Loucy (cell line): Measurements from ENCODE around the gene PMP22.

Experiments used
- H2AFZ ChIP-seq: fragments of 200-600 bp; sonication (generic); 2 replicates; pipeline ENCODE4 v1.6.0; 2016; ENCODE audit warnings: antibody characterized with exemption, mild to moderate bottlenecking, low read length, moderate library complexity
- H3F3A ChIP-seq: fragments of 200-600 bp; 2 replicates; pipeline ENCODE4 v1.6.0; 2016; ENCODE audit warnings: antibody characterized with exemption, low read depth, mild to moderate bottlenecking
- H3K27me3 ChIP-seq: fragments of 200-600 bp; sonication (generic); 2 replicates; pipeline ENCODE4 v1.6.1; 2014; ENCODE audit warnings: low read length, mild to moderate bottlenecking; ENCODE audit not compliant: insufficient read depth, poor library complexity, severe bottlenecking
- H3K36me3 ChIP-seq: fragments of 200-600 bp; sonication (generic); 2 replicates; pipeline ENCODE4 v1.6.1; 2016; ENCODE audit warnings: low read length; ENCODE audit not compliant: insufficient read depth
- H3K4me1 ChIP-seq: fragments of 200-600 bp; sonication (generic); 2 replicates; pipeline ENCODE4 v1.5.1; 2014; ENCODE audit warnings: low read length, mild to moderate bottlenecking; ENCODE audit not compliant: insufficient read depth, poor library complexity, severe bottlenecking
- H3K4me2 ChIP-seq: fragments of 200-600 bp; sonication (generic); 2 replicates; pipeline ENCODE4 v1.6.0; 2014; ENCODE audit warnings: antibody characterized with exemption, low read length, low read depth, mild to moderate bottlenecking; ENCODE audit not compliant: poor library complexity, severe bottlenecking
- H3K4me3 ChIP-seq: fragments of 200-600 bp; sonication (generic); 2 replicates; pipeline ENCODE4 v1.5.1; 2014; ENCODE audit warnings: low read length, mild to moderate bottlenecking, mixed read lengths; ENCODE audit not compliant: poor library complexity, severe bottlenecking
- H3K79me2 ChIP-seq: fragments of 200-600 bp; sonication (generic); 2 replicates; pipeline ENCODE4 v1.6.1; 2014; ENCODE audit warnings: low read length; ENCODE audit not compliant: insufficient read depth
- H3K9ac ChIP-seq: fragments of 200-600 bp; sonication (generic); 2 replicates; pipeline ENCODE4 v1.6.0; 2014; ENCODE audit warnings: mild to moderate bottlenecking, low read depth, low read length, moderate library complexity; ENCODE audit not compliant: poor library complexity, severe bottlenecking
- H3K9me2 ChIP-seq: fragments of 200-600 bp; sonication (generic); replicated peaks from 2 replicates; pipeline ENCODE4 v1.6.1; 2016; ENCODE audit warnings: low read depth, low read length, mixed read lengths
- H3K9me3 ChIP-seq: fragments of 200-600 bp; sonication (generic); 2 replicates; pipeline ENCODE4 v1.6.1; 2014; ENCODE audit warnings: mild to moderate bottlenecking, antibody characterized with exemption, low read length, low read depth; ENCODE audit not compliant: insufficient read depth
- H4K20me1 ChIP-seq: fragments of 200-600 bp; sonication (generic); 2 replicates; pipeline ENCODE4 v1.6.0; 2014; ENCODE audit warnings: antibody characterized with exemption, low read length, mild to moderate bottlenecking; ENCODE audit not compliant: insufficient read depth, poor library complexity, severe bottlenecking
- EZH2phosphoT487 ChIP-seq: fragments of 200-600 bp; IDR thresholded peaks from 2 replicates; pipeline ENCODE4 v1.6.1; 2018; ENCODE audit warnings: antibody characterized with exemption, mild to moderate bottlenecking, moderate library complexity, borderline replicate concordance
- TF ChIP-seq, protein P1 (sequence below): fragments of 200-600 bp; sonication (generic); conservative IDR thresholded peaks from 2 replicates; pipeline ENCODE4 v1.5.1; 2014; ENCODE audit warnings: mild to moderate bottlenecking, antibody characterized with exemption, low read length

Gene PMP22

DNA sequence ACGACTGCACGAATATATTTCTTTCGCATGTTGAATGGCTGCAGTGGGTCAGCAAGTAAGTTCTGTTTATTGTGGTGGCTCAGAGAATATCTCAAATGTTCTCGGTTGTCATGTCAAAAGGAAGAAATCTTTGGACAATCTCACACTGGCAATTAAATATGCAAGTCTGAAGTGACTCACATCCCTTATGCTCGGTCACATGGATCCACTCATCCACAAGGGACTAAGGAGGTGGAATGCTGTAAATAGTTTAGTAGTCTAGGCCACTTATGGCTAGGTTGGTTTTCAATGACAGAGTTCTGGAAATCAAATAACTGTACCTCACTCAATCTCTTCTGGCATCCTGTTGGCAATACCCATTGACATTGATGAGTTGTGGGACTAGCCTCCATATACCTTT, 33.0 kb upstream of the PMP22 start:
- H4K20me1 ChIP-seq: no peaks in the 10 kb centered on the region
- H3K79me2 ChIP-seq: no peaks in the 10 kb centered on the region
- H3K4me2 ChIP-seq: no peak overlapping the region
- no peak overlapping the region for H3K9ac ChIP-seq
- no peaks in the 10 kb centered on the region for H3K9me2 ChIP-seq
- H3K9me3 ChIP-seq: no peaks in the 10 kb centered on the region
- no peaks in the 10 kb centered on the region for H3F3A ChIP-seq
- no peak overlapping the region for H2AFZ ChIP-seq
- no peaks in the 10 kb centered on the region for H3K27me3 ChIP-seq
- H3K4me1 ChIP-seq: no peaks in the 10 kb centered on the region
- H3K36me3 ChIP-seq: no peaks in the 10 kb centered on the region
- no peak overlapping the region for H3K4me3 ChIP-seq
- TF ChIP-seq, protein P1, sequence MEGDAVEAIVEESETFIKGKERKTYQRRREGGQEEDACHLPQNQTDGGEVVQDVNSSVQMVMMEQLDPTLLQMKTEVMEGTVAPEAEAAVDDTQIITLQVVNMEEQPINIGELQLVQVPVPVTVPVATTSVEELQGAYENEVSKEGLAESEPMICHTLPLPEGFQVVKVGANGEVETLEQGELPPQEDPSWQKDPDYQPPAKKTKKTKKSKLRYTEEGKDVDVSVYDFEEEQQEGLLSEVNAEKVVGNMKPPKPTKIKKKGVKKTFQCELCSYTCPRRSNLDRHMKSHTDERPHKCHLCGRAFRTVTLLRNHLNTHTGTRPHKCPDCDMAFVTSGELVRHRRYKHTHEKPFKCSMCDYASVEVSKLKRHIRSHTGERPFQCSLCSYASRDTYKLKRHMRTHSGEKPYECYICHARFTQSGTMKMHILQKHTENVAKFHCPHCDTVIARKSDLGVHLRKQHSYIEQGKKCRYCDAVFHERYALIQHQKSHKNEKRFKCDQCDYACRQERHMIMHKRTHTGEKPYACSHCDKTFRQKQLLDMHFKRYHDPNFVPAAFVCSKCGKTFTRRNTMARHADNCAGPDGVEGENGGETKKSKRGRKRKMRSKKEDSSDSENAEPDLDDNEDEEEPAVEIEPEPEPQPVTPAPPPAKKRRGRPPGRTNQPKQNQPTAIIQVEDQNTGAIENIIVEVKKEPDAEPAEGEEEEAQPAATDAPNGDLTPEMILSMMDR: no peak
- no peak for TF ChIP-seq EZH2phosphoT487

DNA sequence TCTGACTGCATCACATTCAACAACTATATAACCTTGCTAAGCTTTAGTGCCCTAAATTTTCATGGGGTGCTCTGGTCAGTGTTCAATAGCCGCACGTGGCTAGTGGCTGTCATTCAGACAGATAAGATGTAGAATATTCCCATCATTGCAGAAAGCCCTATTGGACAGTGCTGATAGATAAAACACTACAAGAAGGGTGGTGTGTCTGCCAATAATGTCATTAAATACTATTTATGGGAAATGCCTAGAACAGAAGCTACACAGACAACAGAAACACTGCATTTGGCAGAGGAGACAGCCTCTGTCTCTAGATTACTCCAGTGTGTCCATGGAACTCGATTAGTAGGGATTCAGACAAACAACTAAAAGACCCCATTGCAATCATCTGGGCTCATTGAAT, 28.4 kb upstream of the PMP22 start:
- H3K36me3 ChIP-seq: no peaks in the 10 kb centered on the region
- no peaks in the 10 kb centered on the region for H3K9me3 ChIP-seq
- H3K4me2 ChIP-seq: no peak overlapping the region
- no peaks in the 10 kb centered on the region for H3K4me1 ChIP-seq
- H3K79me2 ChIP-seq: no peaks in the 10 kb centered on the region
- no peaks in the 10 kb centered on the region for H3F3A ChIP-seq
- H3K27me3 ChIP-seq: no peaks in the 10 kb centered on the region
- no peaks in the 10 kb centered on the region for H4K20me1 ChIP-seq
- H3K4me3 ChIP-seq: no peak overlapping the region
- H3K9ac ChIP-seq: no peak overlapping the region
- TF ChIP-seq EZH2phosphoT487: no peak
- TF ChIP-seq, protein P1: no peak
- no peaks in the 10 kb centered on the region for H3K9me2 ChIP-seq
- H2AFZ ChIP-seq: no peak overlapping the region

DNA sequence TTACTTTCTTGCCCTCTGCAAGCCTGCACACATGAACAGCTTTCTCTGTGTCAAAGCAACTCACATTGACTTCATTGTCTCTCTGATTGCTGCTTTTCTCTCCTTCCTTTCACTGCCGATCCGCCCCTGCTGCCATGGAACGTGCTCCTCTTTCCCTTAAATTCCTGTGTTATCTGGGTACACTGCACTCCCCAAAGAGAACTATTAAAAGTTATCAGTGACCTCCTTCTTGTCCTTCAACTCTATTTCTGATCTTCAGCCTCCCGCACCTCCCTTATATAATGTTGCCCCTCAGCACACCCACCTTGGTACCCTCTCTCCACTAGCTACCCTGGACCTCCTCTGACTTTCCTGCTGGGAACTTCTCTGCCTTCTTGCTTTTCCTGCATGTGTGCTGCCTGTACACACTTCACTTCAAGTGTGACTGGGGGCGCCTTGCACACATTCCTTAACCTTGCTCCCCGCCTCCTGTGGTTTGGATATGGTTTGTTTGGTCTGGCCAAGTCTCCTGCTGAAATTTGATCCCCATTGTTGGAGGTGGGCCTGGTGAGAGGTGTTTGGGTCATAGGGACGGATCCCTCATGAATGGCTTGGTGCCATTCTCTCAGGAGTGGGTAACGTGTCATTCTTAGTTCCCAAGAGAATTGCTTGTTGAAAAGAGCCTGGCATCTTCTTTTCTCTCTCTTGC, 26.7 kb upstream of the PMP22 start:
- Histone ChIP-seq H4K20me1 (no peaks in the 10 kb centered on the region), H3K4me1 (no peaks in the 10 kb centered on the region), H3K4me2 (no peak overlapping the region), H3K36me3 (no peaks in the 10 kb centered on the region), H3K79me2 (no peaks in the 10 kb centered on the region), H3K9me2 (no peaks in the 10 kb centered on the region), H3K9ac (no peak overlapping the region), H3K9me3 (no peaks in the 10 kb centered on the region), H3K27me3 (no peaks in the 10 kb centered on the region), H2AFZ (no peak overlapping the region), H3F3A (no peaks in the 10 kb centered on the region), H3K4me3 (no peak overlapping the region)
- TF ChIP-seq, protein P1: no peak
- no peak for TF ChIP-seq EZH2phosphoT487
